Smooth muscle cell (in vitro differentiated cells): ENCODE results near the gene MX2. TPM values are rescaled to one million over a fixed set of nuclear protein-coding genes. Genes with fewer than 3 reads are reported as not detected.
A peak's percentile ranks its signal among the peaks of the same experiment; 100 is the strongest.
"Not testable (repeated sequence)": the region's sequence is repeated elsewhere in the genome, so short reads cannot be mapped to it uniquely, and the experiment has no call there.

ENCODE experiments used
- DNase-seq: peaks from one replicate; lab custom pipeline; 2025; ENCODE audit not compliant: unreplicated experiment; lab: John Stamatoyannopoulos, UW
- H2AFZ ChIP-seq: fragments of 200-600 bp; sonication (generic); 2 replicates; pipeline ENCODE4 v1.6.0; 2016; ENCODE audit warnings: antibody characterized with exemption, low read depth, mild to moderate bottlenecking
- H3F3A ChIP-seq: fragments of 200-600 bp; sonication (generic); 2 replicates; pipeline ENCODE4 v1.6.0; 2017; ENCODE audit warnings: antibody characterized with exemption, low read depth
- H3K27ac ChIP-seq: fragments of 200-600 bp; sonication (generic); 2 replicates; pipeline ENCODE4 v1.5.1; 2016; ENCODE audit warnings: low read depth, mild to moderate bottlenecking
- H3K27me3 ChIP-seq: fragments of 200-600 bp; sonication (generic); 2 replicates; pipeline ENCODE4 v1.6.1; 2016; ENCODE audit warnings: low read depth, mild to moderate bottlenecking
- H3K36me3 ChIP-seq: fragments of 200-600 bp; sonication (generic); 2 replicates; pipeline ENCODE4 v1.5.1; 2016; ENCODE audit warnings: low read depth
- H3K4me1 ChIP-seq: fragments of 200-600 bp; sonication (generic); 2 replicates; pipeline ENCODE4 v1.5.1; 2016; ENCODE audit warnings: low read depth
- H3K4me2 ChIP-seq: fragments of 200-600 bp; sonication (generic); 2 replicates; pipeline ENCODE4 v1.6.0; 2016; ENCODE audit warnings: mild to moderate bottlenecking
- H3K4me3 ChIP-seq: fragments of 200-600 bp; sonication (generic); 2 replicates; pipeline ENCODE4 v1.5.1; 2016; ENCODE audit warnings: mild to moderate bottlenecking
- H3K79me2 ChIP-seq: fragments of 200-600 bp; sonication (generic); 2 replicates; pipeline ENCODE4 v1.6.0; 2016; ENCODE audit warnings: low read depth, mild to moderate bottlenecking
- H3K9ac ChIP-seq: fragments of 200-600 bp; sonication (generic); 2 replicates; pipeline ENCODE4 v1.6.0; 2016; ENCODE audit warnings: low read depth
- H3K9me3 ChIP-seq: fragments of 200-600 bp; sonication (generic); replicated peaks from 2 replicates; pipeline ENCODE4 v1.5.1; 2016; ENCODE audit warnings: low read depth
- H4K20me1 ChIP-seq: fragments of 200-600 bp; sonication (generic); 2 replicates; pipeline ENCODE4 v1.6.0; 2016; ENCODE audit warnings: low read depth
- CTCF ChIP-seq: fragments of 200-600 bp; sonication (generic); IDR thresholded peaks from 2 replicates; pipeline ENCODE4 v1.5.1; 2017; ENCODE audit warnings: borderline replicate concordance, mild to moderate bottlenecking, antibody characterized with exemption; ENCODE audit not compliant: insufficient read depth, poor library complexity, severe bottlenecking
- WGBS: methylation state at CpG from one replicate; pipeline ENCODE4 v1.1.7; 2016; ENCODE audit warnings: low lambda C conversion rate; 5-methylcytosine and 5-hydroxymethylcytosine counted together
- polyA plus RNA-seq: library from polyadenylated mRNA; unstranded; fragments of >200 nt; fragmentation: Nextera tagmentation; extraction: Ambion mirVana; gene quantifications from 2 replicates; pipeline ENCODE4 v1.2.1, GENCODE V29; 2016
- total RNA-seq: library from RNA; depleted of rRNA; stranded (reverse); fragments of >200 nt; gene quantifications from 2 replicates; pipeline ENCODE4 v1.2.3, GENCODE V29; 2014

The MX2 gene
- total and polyA plus RNA-seq, 2 experiments from 2014 or later: 2.5 to 3.1 TPM

- Histone ChIP-seq H3K79me2 (no peaks in the 10 kb centered on the region), H3K9me3 (no peaks in the 10 kb centered on the region), H3K4me3 (no peak overlapping the region), H2AFZ (no peak overlapping the region), H3K4me2 (no peak overlapping the region), H3F3A (no peaks in the 10 kb centered on the region), H3K9ac (no peak overlapping the region), H3K4me1 (no peaks in the 10 kb centered on the region), H4K20me1 (no peaks in the 10 kb centered on the region), H3K27ac (no peak overlapping the region), H3K36me3 (no peaks in the 10 kb centered on the region), H3K27me3 (no peaks in the 10 kb centered on the region)
- 98% methylated on average over 6 of the region's 6 CpGs for WGBS
- TF ChIP-seq CTCF: no peak
- no peak for DNase-seq
These were observed 56.6 kb downstream of the MX2 start for GRCh38 chr21:41418393-41418792.

GRCh38 chr21:41418956-41419680 lies 57.3 kb downstream of the MX2 start:
- Histone ChIP-seq H3K4me2 (no peak overlapping the region), H3K79me2 (no peaks in the 10 kb centered on the region), H3K9ac (no peak overlapping the region), H3K4me1 (no peaks in the 10 kb centered on the region), H3K27ac (no peak overlapping the region), H3K9me3 (no peaks in the 10 kb centered on the region), H3K36me3 (no peaks in the 10 kb centered on the region), H3K4me3 (no peak overlapping the region), H3F3A (no peaks in the 10 kb centered on the region), H3K27me3 (no peaks in the 10 kb centered on the region), H2AFZ (no peak overlapping the region), H4K20me1 (no peaks in the 10 kb centered on the region)
- WGBS: 94% methylated on average over 11 of the region's 11 CpGs
- no peak for DNase-seq
- no peak for TF ChIP-seq CTCF

- no peaks in the 10 kb centered on the region for H3K9me3 ChIP-seq
- no peaks in the 10 kb centered on the region for H3K79me2 ChIP-seq
- DNase-seq: peak; percentile 59
- H3K4me2 ChIP-seq: peak overlapping the region; percentile 87
- H3F3A ChIP-seq: no peaks in the 10 kb centered on the region
- H3K27ac ChIP-seq: peak overlapping the region; percentile 39
- peak overlapping the region; percentile 60 for H3K4me3 ChIP-seq
- H3K36me3 ChIP-seq: no peaks in the 10 kb centered on the region
- 12% methylated on average over 51 of the region's 54 CpGs for WGBS
- TF ChIP-seq CTCF: no peak
- peak overlapping the region; percentile 88 for H2AFZ ChIP-seq
- no peaks in the 10 kb centered on the region for H3K4me1 ChIP-seq
- peaks cover 3% of the 10 kb centered on the region for H3K27me3 ChIP-seq
- no peaks in the 10 kb centered on the region for H4K20me1 ChIP-seq
- peak overlapping the region; percentile 77 for H3K9ac ChIP-seq
These were observed 58.4 kb downstream of the MX2 start for GRCh38 chr21:41419921-41420862.

GRCh38 chr21:41420998-41421397 lies 59.2 kb downstream of the MX2 start:
- Histone ChIP-seq H3K27me3 (peaks cover 11% of the 10 kb centered on the region), H3K4me2 (peak overlapping the region; percentile 87), H3K4me3 (peak overlapping the region; percentile 60), H3K27ac (peak overlapping the region; percentile 39), H3K9ac (peak overlapping the region; percentile 77), H2AFZ (peak overlapping the region; percentile 88)
- not testable (repeated sequence) for DNase-seq, H3K4me1 ChIP-seq, H3F3A ChIP-seq, H4K20me1 ChIP-seq, H3K79me2 ChIP-seq, H3K36me3 ChIP-seq, H3K9me3 ChIP-seq
- 68% methylated on average over 8 of the region's 8 CpGs for WGBS
